Measurements from ENCODE around the gene PLSCR3.

Gene PLSCR3

DNA sequence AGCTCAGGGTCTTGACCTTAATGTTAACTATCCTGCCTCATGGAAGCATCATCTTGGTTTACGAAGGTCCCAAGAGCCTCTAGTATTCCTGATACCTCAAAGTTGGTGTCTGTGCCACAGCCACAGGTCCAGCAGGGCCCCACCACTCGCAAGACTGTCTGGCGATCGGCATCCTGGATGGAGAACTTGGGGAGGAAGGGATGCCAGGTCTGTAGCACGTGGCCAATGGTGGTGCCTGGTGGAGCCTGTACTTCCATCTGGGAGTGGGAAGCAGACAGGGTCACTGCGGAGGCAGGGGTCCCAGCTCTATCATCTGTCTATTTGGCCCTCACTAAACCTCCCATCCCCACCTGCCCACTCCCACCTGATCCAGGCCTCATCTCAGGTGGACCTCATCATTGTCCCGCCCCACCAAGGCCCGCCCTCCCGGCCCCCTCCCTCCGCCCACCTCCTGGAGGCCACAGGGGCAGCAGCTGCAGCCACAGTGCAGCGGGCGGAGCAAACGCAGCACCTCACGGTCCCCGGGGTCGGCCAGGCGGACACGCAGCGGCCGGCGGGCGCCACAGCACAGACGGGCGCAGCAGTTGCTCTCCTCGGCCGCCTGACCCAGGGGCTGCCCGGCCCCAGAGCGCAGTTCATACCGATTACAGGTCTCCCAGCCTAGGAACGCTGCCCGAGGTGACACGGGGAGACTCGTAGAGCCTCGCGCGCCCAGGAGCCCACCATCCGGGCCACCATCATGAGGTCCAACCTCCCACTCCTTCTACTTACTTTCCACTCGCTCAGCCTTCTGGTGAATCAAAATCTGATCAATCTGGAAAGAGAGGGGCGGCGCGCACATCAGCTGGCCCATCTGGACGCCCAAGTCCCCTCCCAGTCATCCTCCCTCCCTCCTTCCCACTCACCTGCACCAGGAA is 1.4 kb downstream of the PLSCR3 start:
- in situ Hi-C loops (cut with MboI; ENCODE audit: low sequenced_read_pairs, unreplicated experiment), result no loop called here
- no peak for DNase-seq (ENCODE audit: low spot score)
- TF ChIP-seq, protein P1, sequence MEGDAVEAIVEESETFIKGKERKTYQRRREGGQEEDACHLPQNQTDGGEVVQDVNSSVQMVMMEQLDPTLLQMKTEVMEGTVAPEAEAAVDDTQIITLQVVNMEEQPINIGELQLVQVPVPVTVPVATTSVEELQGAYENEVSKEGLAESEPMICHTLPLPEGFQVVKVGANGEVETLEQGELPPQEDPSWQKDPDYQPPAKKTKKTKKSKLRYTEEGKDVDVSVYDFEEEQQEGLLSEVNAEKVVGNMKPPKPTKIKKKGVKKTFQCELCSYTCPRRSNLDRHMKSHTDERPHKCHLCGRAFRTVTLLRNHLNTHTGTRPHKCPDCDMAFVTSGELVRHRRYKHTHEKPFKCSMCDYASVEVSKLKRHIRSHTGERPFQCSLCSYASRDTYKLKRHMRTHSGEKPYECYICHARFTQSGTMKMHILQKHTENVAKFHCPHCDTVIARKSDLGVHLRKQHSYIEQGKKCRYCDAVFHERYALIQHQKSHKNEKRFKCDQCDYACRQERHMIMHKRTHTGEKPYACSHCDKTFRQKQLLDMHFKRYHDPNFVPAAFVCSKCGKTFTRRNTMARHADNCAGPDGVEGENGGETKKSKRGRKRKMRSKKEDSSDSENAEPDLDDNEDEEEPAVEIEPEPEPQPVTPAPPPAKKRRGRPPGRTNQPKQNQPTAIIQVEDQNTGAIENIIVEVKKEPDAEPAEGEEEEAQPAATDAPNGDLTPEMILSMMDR (IDR thresholded peaks at IDR 0.05; ENCODE audit: borderline replicate concordance, control extremely low read depth, extremely low read depth, insufficient read depth, missing control alignments), result no peak

DNA sequence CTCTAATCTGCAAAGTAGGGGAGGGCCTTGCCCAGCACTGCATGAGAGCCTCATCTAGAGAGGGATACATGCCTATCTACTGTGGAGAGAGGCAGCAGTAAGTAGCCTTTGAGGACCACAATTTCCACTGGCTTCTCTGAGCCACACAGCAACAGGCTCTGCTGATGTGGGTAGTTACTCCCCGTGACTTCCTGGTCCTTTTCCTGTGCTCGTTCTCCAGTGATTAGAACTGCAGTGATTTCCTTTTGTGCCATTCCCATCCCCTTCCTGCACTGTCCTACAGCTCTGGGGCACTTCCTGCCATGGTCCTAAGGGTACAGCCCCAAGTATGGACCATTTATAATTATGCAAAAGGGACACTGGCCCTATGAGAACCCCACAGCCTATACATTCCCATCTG is 3.0 kb downstream of the PLSCR3 start:
- in situ Hi-C loops (cut with MboI; ENCODE audit: low sequenced_read_pairs, unreplicated experiment), result no loop called here
- DNase-seq (ENCODE audit: low spot score), result no peak
- TF ChIP-seq, protein P1 (IDR thresholded peaks at IDR 0.05; ENCODE audit: borderline replicate concordance, control extremely low read depth, extremely low read depth, insufficient read depth, missing control alignments), result no peak

DNA sequence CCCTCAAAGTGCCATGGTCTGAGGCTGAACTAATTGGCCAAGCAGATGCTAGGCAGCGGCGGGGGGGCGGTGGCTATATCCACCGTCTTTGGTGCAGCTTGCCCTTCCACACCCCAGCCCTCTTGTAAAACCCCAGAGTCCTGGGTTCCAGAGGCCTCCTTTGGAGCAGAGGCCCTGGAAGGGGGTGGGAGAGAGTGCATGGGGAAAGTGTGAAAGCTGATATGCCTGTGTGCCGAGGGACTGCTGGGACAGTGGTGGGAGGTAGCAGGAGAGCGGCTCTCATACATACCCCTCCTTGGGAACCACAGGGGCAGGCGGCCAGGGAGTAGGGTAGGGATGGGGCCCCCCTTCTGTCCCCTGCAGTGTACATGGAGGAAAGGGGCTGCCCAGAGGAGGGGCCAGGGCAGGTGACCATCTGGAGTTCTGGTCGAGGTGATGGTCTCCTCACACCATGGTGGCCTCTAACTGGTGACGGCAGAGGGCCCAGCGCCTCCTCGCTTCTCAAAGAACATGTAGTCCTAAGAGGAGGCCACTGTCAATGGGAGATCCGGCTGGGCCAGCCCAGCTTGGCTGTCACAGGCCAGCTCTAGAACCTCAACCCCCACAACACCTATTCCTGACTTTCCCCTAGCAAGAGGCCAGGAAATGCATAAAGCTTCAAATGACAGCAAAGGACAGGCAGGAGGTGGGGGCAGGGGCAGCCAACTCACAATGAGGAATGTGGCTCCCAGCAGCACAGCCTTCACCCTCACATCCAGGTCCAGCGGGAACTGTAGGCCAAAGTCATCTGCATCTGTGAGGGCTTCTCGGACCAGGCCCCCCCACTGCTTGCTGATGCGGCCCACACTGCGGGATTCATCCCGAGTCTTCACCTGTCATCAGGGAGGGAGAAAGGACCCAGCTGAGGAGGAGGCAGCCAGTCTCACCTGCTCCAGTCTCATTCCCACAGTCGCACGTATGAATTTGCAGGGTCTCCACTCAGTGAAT is 4.1 kb downstream of the PLSCR3 start:
- in situ Hi-C loops (cut with MboI; ENCODE audit: low sequenced_read_pairs, unreplicated experiment), result no loop called here
- DNase-seq (ENCODE audit: low spot score), result no peak
- TF ChIP-seq, protein P1 (IDR thresholded peaks at IDR 0.05; ENCODE audit: borderline replicate concordance, control extremely low read depth, extremely low read depth, insufficient read depth, missing control alignments), result no peak

DNA sequence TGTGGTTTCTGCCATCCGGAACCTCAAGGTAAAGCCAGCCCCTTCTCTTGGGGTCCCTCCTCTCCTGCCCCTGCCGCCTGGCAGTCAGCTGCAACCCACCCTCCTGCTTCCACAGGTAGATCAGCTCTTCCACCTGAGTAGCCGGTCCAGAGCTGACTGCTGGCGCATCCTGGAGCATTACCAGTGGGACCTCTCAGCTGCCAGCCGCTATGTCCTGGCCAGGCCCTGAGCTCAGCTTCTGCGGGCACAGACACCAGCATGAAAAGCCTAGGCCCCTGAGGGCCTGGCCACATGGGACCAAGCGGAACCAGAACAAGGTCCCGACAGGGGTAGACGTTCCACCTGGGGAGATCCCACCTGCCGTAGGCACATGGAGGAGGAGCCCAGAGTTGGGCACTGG is 5.5 kb downstream of the PLSCR3 start:
- DNase-seq (ENCODE audit: low spot score), result no peak
- in situ Hi-C loops (cut with MboI; ENCODE audit: low sequenced_read_pairs, unreplicated experiment), result no loop called here
- TF ChIP-seq, protein P1 (IDR thresholded peaks at IDR 0.05; ENCODE audit: borderline replicate concordance, control extremely low read depth, extremely low read depth, insufficient read depth, missing control alignments), result no peak

DNA sequence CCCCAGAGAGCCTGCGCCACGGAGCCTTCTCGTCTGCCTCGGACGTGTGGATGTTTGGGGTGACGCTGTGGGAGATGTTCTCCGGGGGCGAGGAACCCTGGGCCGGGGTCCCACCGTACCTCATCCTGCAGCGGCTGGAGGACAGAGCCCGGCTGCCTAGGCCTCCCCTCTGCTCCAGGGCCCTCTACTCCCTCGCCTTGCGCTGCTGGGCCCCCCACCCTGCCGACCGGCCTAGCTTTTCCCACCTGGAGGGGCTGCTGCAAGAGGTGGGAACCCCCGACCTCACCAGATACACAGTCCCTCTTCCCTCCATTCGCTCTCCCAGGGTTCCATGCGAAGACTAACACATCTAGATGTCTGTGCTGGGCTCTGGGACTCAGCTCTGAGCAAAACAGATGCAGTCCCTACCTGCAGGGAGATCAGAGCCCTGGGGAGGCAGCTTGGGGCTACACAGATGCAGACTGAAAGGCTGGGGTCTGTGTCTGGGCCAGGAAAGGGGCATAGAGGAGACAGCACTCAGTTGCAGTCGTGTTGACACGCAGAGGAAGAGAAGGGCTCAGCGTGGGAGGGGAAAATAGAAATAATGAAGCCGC is 9.7 kb downstream of the PLSCR3 start:
- TF ChIP-seq, protein P1 (IDR thresholded peaks at IDR 0.05; ENCODE audit: borderline replicate concordance, control extremely low read depth, extremely low read depth, insufficient read depth, missing control alignments), result no peak
- DNase-seq (ENCODE audit: low spot score), result no peak
- in situ Hi-C loops (cut with MboI; ENCODE audit: low sequenced_read_pairs, unreplicated experiment), result no loop called here
